Measurements from ENCODE around the gene CXCL17.

Gene CXCL17

GRCh38 chr19:42403586-42403985 is 39.2 kb downstream of the CXCL17 start:
- DNase-seq (ENCODE audit: low read depth): no peak
- no peak overlapping the region for H3K4me3 ChIP-seq (ENCODE audit: control insufficient read depth, low read depth, low read length)
- TF ChIP-seq CTCF (conservative IDR thresholded peaks at IDR 0.05; ENCODE audit: control insufficient read depth, insufficient read depth, low read depth, low read length): no peak

GRCh38 chr19:42402376-42403116 is 40.2 kb downstream of the CXCL17 start:
- no peak for TF ChIP-seq CTCF (conservative IDR thresholded peaks at IDR 0.05; ENCODE audit: control insufficient read depth, insufficient read depth, low read depth, low read length)
- H3K4me3 ChIP-seq (ENCODE audit: control insufficient read depth, low read depth, low read length): no peak overlapping the region
- DNase-seq (ENCODE audit: low read depth): no peak

GRCh38 chr19:42401365-42402303 is 41.1 kb downstream of the CXCL17 start:
- H3K4me3 ChIP-seq (ENCODE audit: control insufficient read depth, low read depth, low read length): peak overlapping the region; percentile 42
- DNase-seq (ENCODE audit: low read depth): peak; percentile 77
- peak; percentile 75 for TF ChIP-seq CTCF (conservative IDR thresholded peaks at IDR 0.05; ENCODE audit: control insufficient read depth, insufficient read depth, low read depth, low read length)

- TF ChIP-seq CTCF (conservative IDR thresholded peaks at IDR 0.05; ENCODE audit: control insufficient read depth, insufficient read depth, low read depth, low read length): no peak
- no peak for DNase-seq (ENCODE audit: low read depth)
Measured at GRCh38 chr19:42400404-42400803, 42.3 kb downstream of the CXCL17 start.

GRCh38 chr19:42397263-42398166 is 45.2 kb downstream of the CXCL17 start:
- peak overlapping the region; percentile 79 for H3K4me3 ChIP-seq (ENCODE audit: control insufficient read depth, low read depth, low read length)
- no peak for TF ChIP-seq CTCF (conservative IDR thresholded peaks at IDR 0.05; ENCODE audit: control insufficient read depth, insufficient read depth, low read depth, low read length)
- DNase-seq (ENCODE audit: low read depth): peak; percentile 49

More at GRCh38 chr19:42400404-42400803, 42.3 kb downstream of the CXCL17 start:
- H3K4me3 ChIP-seq (ENCODE audit: control insufficient read depth, low read depth, low read length): no peak overlapping the region
